HG03575 (cell line): ENCODE results near the gene GPR37L1.

Source experiments
- ATAC-seq: cut with Tn5 transposase; IDR thresholded peaks from one replicate; pipeline ENCODE4 v1.9.1; 2021; ENCODE audit not compliant: unreplicated experiment, insufficient number of reproducible peaks, low FRiP score; ENCODE audit errors: extremely low read depth

GPR37L1 gene

GRCh38 chr1:202122639-202123335 is at the start of gene GPR37L1:
TSS of gene GPR37L1 (plus strand) at chr1:202122917. CDS start at chr1:202122964, 47 bp downstream.
- ATAC-seq, result no peak

GRCh38 chr1:202073206-202073605 is 49.5 kb upstream of the GPR37L1 start:
- no peak for ATAC-seq

GRCh38 chr1:202074985-202075384 is 47.7 kb upstream of the GPR37L1 start:
- no peak for ATAC-seq

GRCh38 chr1:202075389-202075788 is 47.3 kb upstream of the GPR37L1 start:
- no peak for ATAC-seq

- ATAC-seq, result no peak
These were observed 46.6 kb upstream of the GPR37L1 start for GRCh38 chr1:202076050-202076511.

- no peak for ATAC-seq
These were observed 44.5 kb upstream of the GPR37L1 start for GRCh38 chr1:202078241-202078640.

- ATAC-seq, result no peak
These were observed 40.7 kb upstream of the GPR37L1 start for GRCh38 chr1:202081992-202082391.

- no peak for ATAC-seq
These were observed 37.7 kb upstream of the GPR37L1 start for GRCh38 chr1:202084791-202085681.

GRCh38 chr1:202085682-202086373 is 36.9 kb upstream of the GPR37L1 start:
- no peak for ATAC-seq

- ATAC-seq, result no peak
These were observed 36.0 kb upstream of the GPR37L1 start for GRCh38 chr1:202086579-202087350.

GRCh38 chr1:202088206-202088605 is 34.5 kb upstream of the GPR37L1 start:
- ATAC-seq, result no peak

GRCh38 chr1:202090994-202091393 is 31.7 kb upstream of the GPR37L1 start:
- ATAC-seq, result no peak

GRCh38 chr1:202093858-202094257 is 28.9 kb upstream of the GPR37L1 start:
- ATAC-seq, result no peak

- ATAC-seq, result no peak
These were observed 21.5 kb upstream of the GPR37L1 start for GRCh38 chr1:202101184-202101583.

GRCh38 chr1:202104073-202104472 is 18.6 kb upstream of the GPR37L1 start:
- no peak for ATAC-seq

GRCh38 chr1:202105571-202106339 is 17.0 kb upstream of the GPR37L1 start:
- ATAC-seq, result no peak

GRCh38 chr1:202106340-202107254 is 16.1 kb upstream of the GPR37L1 start:
- ATAC-seq, result no peak
